Mucosa of stomach (tissue), 1 donor: ENCODE data around the gene KCNA1.
"Not testable (repeated sequence)": the region's sequence is repeated elsewhere in the genome, so short reads cannot be mapped to it uniquely, and the experiment has no call there.

Experiments used
- H3K27me3 ChIP-seq: one replicate; pipeline ENCODE4 v1.7.0; 2013; ENCODE audit warnings: mild to moderate bottlenecking, low read length; ENCODE audit not compliant: control insufficient read depth, insufficient read depth
- H3K36me3 ChIP-seq: one replicate; pipeline ENCODE4 v1.7.0; 2013; ENCODE audit warnings: low read length; ENCODE audit not compliant: control insufficient read depth, insufficient read depth
- H3K4me1 ChIP-seq: one replicate; pipeline ENCODE4 v1.7.0; 2013; ENCODE audit warnings: mild to moderate bottlenecking, low read length; ENCODE audit not compliant: control insufficient read depth, insufficient read depth
- H3K4me3 ChIP-seq: one replicate; pipeline ENCODE4 v1.7.0; 2013; ENCODE audit warnings: low read length
- H3K9ac ChIP-seq: one replicate; pipeline ENCODE4 v1.7.0; 2013; ENCODE audit warnings: mild to moderate bottlenecking, low read length, moderate library complexity
- H3K9me3 ChIP-seq: one replicate; pipeline ENCODE4 v1.7.0; 2013; ENCODE audit warnings: mild to moderate bottlenecking, low read length, moderate library complexity; ENCODE audit not compliant: control insufficient read depth
- donor health status: Pancreatic carcinoma.

The KCNA1 gene

DNA sequence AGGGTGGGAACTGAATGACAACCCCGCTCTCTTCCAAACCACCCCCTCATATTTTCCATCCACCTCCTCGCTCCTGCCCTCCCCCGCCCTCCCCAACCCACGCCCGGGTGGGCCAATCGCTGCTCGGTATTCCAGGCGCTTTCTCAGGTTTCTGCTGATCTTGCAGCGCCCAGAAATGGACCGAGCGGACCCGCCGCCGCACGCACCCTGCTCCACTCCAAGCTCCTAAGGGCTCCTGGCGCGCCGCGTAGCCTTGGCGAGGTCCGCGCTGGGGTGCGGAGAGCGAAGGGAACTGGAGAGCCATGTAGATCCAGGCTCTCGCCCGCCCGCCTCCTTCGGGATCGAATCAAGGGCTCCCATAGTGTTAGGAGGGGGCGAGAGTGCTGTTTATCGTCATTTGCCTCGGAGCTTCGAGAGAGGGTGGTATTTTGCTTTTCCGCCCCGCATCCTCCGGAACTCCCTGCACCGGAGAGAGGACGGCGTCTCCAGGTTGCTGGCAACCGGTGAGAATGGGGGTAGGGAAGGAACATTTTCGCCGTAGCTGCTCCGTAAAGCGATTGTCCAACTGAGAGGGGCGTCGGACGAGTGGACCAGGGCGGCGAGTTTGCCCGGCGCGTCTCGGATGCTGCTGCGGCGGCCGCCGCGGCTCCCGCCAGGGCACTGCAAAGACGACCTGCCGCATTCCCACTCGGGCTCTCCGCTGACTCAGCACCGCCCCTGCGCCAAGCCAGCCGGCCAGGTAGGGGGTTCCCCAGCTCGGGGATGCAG, at the start of gene KCNA1:
Gene KCNA1 (plus strand): TSS at position 172 of the 768 bp plus-strand sequence. CDS start 1,474 bp downstream, outside the sequence.
- H3K9me3 ChIP-seq: no peaks in the 10 kb centered on the region
- peaks cover 55% of the 10 kb centered on the region for H3K27me3 ChIP-seq
- H3K9ac ChIP-seq: no peak within 1 kb of the TSS
- H3K4me3 ChIP-seq: no peak within 1 kb of the TSS
- H3K4me1 ChIP-seq: no peaks in the 10 kb centered on the region
- H3K36me3 ChIP-seq: no peaks in the 10 kb centered on the region

DNA sequence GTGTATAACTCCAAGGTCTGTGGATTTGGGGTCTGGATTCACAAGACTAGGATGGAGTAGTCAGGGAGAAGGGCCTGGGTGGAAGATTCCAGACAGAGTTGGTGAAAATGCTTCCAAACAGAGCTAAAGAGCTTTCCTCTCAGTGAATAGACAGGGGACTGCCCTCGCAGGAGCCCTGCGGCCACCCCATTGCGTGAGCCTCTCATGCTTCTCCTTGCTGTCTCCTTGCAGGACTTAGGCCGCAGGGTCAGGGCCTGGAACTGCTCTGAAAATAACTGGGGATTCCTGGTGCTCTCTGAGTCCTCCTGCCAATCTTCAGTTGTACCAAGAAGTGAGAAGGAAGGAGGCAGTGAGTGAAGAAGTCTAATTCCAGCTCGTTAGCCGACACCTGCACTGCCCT, 49.0 kb upstream of the KCNA1 start:
- Histone ChIP-seq H3K36me3 (no peaks in the 10 kb centered on the region), H3K27me3 (peaks cover 18% of the 10 kb centered on the region), H3K4me3 (no peak overlapping the region)

DNA sequence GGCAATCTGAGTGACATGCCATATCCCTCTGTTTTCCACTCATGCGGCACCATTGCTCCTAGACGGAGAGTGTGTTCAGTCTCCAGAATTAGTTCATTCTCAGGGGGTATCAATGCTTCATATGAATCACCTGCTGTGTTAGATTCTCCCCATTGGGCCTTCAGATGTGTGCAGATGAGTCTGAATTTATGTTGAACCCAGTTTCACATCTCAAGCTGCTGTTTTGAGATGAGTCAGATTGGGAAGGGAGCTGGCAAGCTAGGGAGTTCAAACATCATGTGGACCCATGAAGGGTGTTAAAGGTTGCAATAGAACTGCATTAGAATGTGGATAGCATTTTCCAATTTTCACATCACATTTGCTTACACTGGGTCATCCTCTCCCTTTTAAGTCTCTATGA, 46.9 kb upstream of the KCNA1 start:
- Histone ChIP-seq H3K9ac (no peak overlapping the region), H3K4me3 (no peak overlapping the region), H3K27me3 (peaks cover 13% of the 10 kb centered on the region), H3K36me3 (no peaks in the 10 kb centered on the region), H3K9me3 (no peaks in the 10 kb centered on the region), H3K4me1 (peaks cover 4% of the 10 kb centered on the region)

More for the DNA sequence above, 49.0 kb upstream of the KCNA1 start:
- Histone ChIP-seq H3K4me1 (peaks cover 7% of the 10 kb centered on the region), H3K9ac (no peak overlapping the region), H3K9me3 (no peaks in the 10 kb centered on the region)

DNA sequence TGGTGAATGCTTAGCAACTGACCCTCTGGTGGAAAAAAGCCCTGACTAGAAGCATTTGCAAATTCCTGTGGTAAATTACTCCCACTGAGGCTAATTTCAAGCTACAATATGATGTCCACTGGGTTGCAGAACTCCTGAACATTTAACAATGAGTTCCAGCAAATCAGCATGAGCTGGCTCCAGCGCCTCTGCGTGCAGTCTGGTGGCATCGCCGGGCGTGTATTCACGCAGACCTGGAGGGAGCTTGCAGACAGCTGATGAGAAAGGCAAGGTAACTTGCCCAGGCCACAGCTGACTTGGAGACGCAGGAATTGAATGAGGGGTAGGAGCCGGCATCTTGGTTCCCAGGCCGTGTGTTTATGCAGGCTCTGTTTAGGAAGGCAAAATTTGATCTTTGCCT, 45.1 kb upstream of the KCNA1 start:
- H3K9ac ChIP-seq: no peak overlapping the region
- H3K36me3 ChIP-seq: no peaks in the 10 kb centered on the region
- no peaks in the 10 kb centered on the region for H3K9me3 ChIP-seq
- H3K4me1 ChIP-seq: no peaks in the 10 kb centered on the region
- H3K27me3 ChIP-seq: no peaks in the 10 kb centered on the region
- no peak overlapping the region for H3K4me3 ChIP-seq

DNA sequence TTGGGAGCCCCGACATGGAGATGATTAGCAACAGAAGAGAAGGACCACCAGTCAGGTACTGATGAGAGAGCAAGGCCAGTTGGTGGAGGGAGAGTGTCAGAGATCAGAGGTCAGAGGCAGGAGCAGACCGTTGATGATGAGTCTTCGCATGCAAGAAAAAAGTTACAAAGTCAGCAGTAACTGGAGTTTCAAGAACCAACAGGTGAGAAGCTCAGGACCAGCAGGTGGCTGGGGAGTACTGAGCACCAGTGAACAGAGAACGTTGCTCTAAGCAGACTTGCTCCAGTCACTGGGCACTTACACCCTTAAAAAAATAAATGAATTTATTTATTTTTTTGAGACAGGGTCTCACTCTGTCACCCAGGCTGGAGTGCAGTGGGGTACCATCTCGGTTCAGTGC, 44.5 kb upstream of the KCNA1 start:
- Histone ChIP-seq H3K9ac (no peak overlapping the region), H3K27me3 (no peaks in the 10 kb centered on the region), H3K4me1 (no peaks in the 10 kb centered on the region), H3K4me3 (no peak overlapping the region), H3K9me3 (no peaks in the 10 kb centered on the region), H3K36me3 (no peaks in the 10 kb centered on the region)

DNA sequence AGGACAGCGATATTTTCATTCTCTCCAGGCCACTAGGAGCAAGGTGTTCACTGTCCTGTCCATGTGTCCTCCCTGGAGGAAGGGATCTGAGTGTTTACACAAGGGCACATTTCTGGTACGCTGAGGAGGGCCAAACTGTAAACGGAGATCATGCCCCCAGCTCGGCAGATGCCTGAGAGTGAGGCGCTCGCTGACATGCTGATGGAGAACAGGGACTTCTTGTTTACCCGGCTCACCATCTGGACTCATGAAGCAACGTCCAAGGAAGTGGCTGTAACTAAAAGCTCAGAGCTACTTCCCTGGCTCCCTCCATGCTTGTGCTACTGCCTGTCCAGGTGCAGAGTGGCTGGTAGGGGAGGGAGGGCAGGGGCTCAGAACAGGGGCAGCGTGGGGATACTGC, 43.4 kb upstream of the KCNA1 start:
- Histone ChIP-seq H3K4me3 (no peak overlapping the region), H3K27me3 (no peaks in the 10 kb centered on the region), H3K9ac (no peak overlapping the region), H3K4me1 (no peaks in the 10 kb centered on the region), H3K9me3 (no peaks in the 10 kb centered on the region), H3K36me3 (no peaks in the 10 kb centered on the region)

DNA sequence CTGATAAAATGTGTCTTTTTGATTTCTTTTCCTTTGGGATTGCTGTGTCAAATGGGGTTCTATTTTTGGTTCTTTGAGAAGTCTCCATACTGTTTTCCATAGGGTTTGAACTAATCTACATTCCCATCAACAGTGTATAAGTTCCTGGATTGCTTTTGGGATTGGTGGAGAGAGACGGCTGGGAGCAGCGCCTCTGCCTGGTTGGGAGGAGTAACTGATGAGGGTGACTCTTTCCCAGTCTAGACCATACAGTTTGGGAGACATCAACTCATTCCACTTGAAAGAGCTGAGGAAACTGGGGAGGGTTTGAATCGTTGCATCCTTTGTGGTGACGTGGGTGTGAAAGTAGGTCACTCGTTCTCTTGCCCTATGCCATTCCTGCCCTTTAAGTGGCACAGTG, 42.3 kb upstream of the KCNA1 start:
- H3K9ac ChIP-seq: no peak overlapping the region
- no peaks in the 10 kb centered on the region for H3K27me3 ChIP-seq
- H3K9me3 ChIP-seq: no peaks in the 10 kb centered on the region
- no peaks in the 10 kb centered on the region for H3K36me3 ChIP-seq
- H3K4me1 ChIP-seq: no peaks in the 10 kb centered on the region
- no peak overlapping the region for H3K4me3 ChIP-seq

DNA sequence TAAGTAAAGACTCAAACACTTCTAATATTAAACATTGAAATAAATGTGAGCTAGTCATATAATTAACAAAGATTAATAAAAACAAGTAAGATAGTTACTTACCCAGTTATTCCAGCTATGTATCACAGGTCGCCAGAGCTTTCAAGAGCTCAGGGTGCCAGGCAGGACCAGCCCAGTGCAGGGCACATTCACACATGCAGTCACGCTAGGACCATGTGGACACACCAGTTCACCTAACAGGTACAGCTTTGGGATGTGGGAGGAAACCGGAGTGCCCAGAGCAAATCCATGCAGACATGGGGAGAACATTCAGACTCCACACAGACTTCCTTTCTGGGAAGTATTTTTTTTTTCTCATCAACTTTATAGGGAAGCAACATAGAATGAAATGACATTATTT, 39.3 kb upstream of the KCNA1 start:
- no peaks in the 10 kb centered on the region for H3K4me1 ChIP-seq
- H3K27me3 ChIP-seq: no peaks in the 10 kb centered on the region
- no peak overlapping the region for H3K9ac ChIP-seq
- H3K36me3 ChIP-seq: no peaks in the 10 kb centered on the region
- no peaks in the 10 kb centered on the region for H3K9me3 ChIP-seq
- H3K4me3 ChIP-seq: no peak overlapping the region

DNA sequence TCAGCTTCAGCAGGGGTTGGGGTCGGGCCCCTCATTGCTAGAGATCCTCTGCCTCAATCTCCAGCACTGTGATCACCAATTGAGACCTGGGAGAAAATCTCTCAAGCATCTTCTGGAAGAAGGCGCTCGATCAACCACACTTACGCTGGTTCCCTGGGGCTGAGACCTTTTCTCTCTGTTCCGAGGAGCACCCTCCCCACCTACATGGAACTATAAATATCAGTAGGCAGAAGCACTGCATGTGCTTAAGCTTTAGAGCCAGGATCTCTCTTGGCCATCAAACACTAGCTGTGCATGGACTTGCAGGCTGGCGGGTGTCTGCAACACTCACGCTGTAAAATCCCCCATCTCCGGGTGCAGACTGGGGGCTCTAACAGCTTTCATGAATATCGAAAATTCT, 38.2 kb upstream of the KCNA1 start:
- no peaks in the 10 kb centered on the region for H3K36me3 ChIP-seq
- H3K4me3 ChIP-seq: no peak overlapping the region
- H3K9ac ChIP-seq: no peak overlapping the region
- no peaks in the 10 kb centered on the region for H3K4me1 ChIP-seq
- H3K9me3 ChIP-seq: no peaks in the 10 kb centered on the region
- H3K27me3 ChIP-seq: no peaks in the 10 kb centered on the region

DNA sequence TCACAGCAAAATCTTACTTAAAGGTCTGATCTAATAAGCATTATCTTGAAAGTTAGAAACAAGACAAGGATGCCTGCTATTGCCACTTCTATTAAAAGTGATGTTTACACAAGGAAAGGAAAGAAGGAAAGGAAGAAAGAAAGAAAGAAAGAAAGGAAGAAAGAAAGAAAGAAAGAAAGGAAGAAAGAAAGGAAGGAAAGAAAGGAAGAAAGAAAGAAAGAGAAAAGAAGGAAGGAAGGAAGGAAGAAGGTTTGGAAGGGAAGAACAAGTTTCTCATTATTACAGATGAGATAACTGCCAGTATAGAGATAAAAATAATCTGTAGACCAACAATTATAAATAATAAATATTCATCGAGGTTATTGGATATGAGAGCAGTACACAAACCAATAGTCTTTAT, 35.8 kb upstream of the KCNA1 start:
- Histone ChIP-seq H3K9me3 (no peaks in the 10 kb centered on the region), H3K36me3 (no peaks in the 10 kb centered on the region), H3K27me3 (no peaks in the 10 kb centered on the region), H3K4me1 (no peaks in the 10 kb centered on the region), H3K4me3 (no peak overlapping the region), H3K9ac (no peak overlapping the region)

DNA sequence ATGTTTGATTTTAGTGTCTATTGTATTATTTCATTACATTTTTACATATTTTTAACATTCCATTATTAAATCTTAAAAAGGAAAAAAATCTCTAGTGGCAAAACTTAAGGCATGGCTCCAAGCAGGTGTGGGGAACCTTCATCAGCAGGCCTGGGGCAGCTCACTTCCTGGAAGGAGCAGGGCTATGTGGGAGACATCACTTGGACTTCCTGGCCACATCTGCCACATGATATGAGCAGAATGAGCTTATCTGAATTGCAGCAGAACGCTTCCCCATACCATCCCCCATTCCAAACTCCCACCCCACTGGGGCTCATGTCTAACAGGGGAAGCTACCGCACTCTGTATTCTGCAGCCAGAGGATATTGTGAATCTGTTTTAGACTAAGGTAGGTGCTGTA, 35.0 kb upstream of the KCNA1 start:
- H3K27me3 ChIP-seq: no peaks in the 10 kb centered on the region
- H3K4me3 ChIP-seq: no peak overlapping the region
- H3K9ac ChIP-seq: no peak overlapping the region
- no peaks in the 10 kb centered on the region for H3K36me3 ChIP-seq
- H3K4me1 ChIP-seq: no peaks in the 10 kb centered on the region
- H3K9me3 ChIP-seq: no peaks in the 10 kb centered on the region

DNA sequence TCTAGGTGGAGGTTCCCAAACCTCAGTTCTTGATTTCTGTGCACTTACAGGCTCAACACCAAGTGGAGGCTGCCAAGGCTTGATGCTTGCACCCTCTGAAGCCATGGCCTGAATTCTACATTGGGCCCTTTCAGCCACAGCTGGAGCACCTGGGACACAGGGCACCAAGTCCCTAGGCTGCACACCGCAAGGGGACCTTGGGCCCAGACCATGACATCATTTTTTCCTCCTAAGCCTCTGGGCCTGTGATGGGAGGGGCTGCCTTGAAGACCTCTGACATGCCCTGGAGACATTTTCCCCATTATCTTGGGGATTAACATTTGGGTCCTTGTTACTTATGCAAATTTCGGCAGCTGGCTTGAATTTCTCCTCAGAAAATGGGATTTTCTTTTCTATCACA, 30.2 kb upstream of the KCNA1 start:
- not testable (repeated sequence) for H3K9ac ChIP-seq, H3K9me3 ChIP-seq, H3K4me1 ChIP-seq, H3K4me3 ChIP-seq, H3K27me3 ChIP-seq, H3K36me3 ChIP-seq
